ENCODE measurements around the gene RBMX2.
"Not testable (repeated sequence)": the region's sequence is repeated elsewhere in the genome, so short reads cannot be mapped to it uniquely, and the experiment has no call there.

RBMX2 gene, protein sequence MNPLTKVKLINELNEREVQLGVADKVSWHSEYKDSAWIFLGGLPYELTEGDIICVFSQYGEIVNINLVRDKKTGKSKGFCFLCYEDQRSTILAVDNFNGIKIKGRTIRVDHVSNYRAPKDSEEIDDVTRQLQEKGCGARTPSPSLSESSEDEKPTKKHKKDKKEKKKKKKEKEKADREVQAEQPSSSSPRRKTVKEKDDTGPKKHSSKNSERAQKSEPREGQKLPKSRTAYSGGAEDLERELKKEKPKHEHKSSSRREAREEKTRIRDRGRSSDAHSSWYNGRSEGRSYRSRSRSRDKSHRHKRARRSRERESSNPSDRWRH

DNA sequence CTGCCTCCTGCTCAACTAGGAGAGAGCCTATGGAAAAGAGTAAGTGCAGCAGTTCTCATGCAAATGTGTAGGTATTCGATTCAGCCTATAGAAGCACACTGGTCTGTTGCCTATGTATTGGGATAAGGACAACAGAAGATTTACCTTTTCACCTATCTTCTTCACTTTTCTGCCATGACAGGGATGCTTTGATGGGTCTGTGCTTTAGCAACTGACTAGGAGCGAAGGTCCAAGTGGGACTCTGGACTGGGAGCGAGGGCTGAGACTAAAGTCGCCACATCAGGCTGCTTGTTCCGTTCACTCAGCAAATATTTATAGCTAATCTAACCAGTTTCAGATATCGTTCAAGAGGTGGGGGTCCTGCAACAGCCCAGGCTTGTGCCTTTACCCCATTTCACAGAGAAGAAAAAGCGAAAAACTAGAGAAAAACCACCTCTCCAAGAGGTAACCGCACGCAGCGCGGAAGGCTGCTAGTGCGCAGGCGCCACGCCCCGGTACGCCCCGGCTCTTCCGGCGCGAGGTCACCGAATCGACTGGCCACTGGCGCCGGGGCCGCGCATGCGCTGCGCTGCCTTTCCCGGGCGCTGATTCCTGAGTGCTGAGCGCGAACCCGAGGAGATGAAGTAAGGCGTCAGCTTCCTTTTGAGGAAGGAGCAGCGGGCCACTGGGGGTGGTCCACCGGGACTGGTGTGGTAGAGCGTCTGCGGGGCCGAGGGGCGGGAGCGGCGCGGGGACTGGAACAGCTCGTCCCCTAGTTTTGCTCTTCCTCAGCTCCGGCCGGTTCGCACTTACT, at the start of gene RBMX2:
Gene RBMX2, plus strand, starts transcription at position 573 of the 793 bp plus-strand sequence. Its CDS starts 46 bp downstream, at position 619.
- no peak for FAIRE-seq

GRCh38 chrX:130352050-130352449, 49.7 kb upstream of the RBMX2 start:
- not testable (repeated sequence) for FAIRE-seq; DNase-seq (ENCODE audit: insufficient read length, low spot score)

More for the DNA sequence above, at the start of gene RBMX2:
- DNase-seq (ENCODE audit: insufficient read length, low spot score) = peak; percentile 77

- no peak for FAIRE-seq
Observed at GRCh38 chrX:130376077-130376476, 25.7 kb upstream of the RBMX2 start.

GRCh38 chrX:130378024-130378669, 23.6 kb upstream of the RBMX2 start:
- DNase-seq (ENCODE audit: insufficient read length, low spot score) = no peak
- FAIRE-seq = no peak

More at GRCh38 chrX:130376077-130376476, 25.7 kb upstream of the RBMX2 start:
- DNase-seq (ENCODE audit: insufficient read length, low spot score) = no peak

- no peak for FAIRE-seq
- no peak for DNase-seq (ENCODE audit: insufficient read length, low spot score)
Observed at GRCh38 chrX:130385520-130385919, 16.3 kb upstream of the RBMX2 start, which contains the start of gene GPR119. Gene GPR119 (minus strand): TSS chrX:130385674. CDS start chrX:130385447, 227 bp downstream.

DNA sequence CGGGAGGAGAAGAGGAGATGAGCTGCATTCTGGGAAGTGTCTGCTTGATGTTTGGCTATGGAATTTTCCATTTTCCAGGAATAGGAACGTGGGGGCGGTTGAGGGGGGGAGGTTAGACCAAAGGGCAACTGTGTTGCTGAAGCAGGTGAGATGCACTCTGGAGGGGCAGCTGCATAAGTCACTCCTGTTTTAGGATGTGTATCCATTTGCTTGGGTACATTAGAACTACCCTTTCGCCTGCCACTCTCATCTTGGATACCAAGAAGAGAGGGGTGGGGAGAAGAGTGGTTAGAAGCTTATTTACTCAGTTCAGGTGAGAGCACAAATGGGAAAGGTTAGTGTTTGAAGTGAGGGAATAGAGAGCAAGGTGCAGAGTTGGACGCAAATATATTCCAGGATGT, 15.4 kb upstream of the RBMX2 start:
- no peak for FAIRE-seq
- no peak for DNase-seq (ENCODE audit: insufficient read length, low spot score)

- DNase-seq (ENCODE audit: insufficient read length, low spot score) (peak; percentile 14), FAIRE-seq (no peak)
Observed at GRCh38 chrX:130393451-130394074, 8.2 kb upstream of the RBMX2 start.

- FAIRE-seq (no peak), DNase-seq (ENCODE audit: insufficient read length, low spot score) (no peak)
Observed at GRCh38 chrX:130395341-130395740, 6.4 kb upstream of the RBMX2 start.

DNA sequence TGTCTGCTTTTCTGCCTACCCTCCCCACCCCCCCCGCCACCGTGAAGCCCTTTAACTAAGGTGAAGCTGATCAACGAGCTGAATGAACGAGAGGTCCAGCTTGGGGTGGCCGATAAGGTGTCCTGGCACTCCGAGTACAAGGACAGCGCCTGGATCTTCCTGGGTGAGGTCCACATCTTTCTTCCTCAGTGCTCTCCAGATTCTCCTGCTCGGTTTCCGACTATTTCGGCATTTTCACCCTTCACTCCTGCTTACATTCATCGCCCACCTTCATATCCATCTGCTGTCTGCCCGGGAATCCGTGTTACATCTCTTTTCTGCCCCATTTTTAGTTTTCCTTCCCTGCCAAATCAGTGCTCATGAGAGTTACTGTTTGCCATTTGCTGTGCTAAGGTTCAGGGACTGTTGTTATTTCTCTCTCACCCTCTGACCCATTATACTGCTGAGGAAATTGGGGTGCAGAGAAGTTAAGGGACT, 459 bp downstream of the RBMX2 start:
- DNase-seq (ENCODE audit: insufficient read length, low spot score) = no peak
- FAIRE-seq = no peak

- FAIRE-seq (no peak), DNase-seq (ENCODE audit: insufficient read length, low spot score) (no peak)
Observed at GRCh38 chrX:130413415-130413814, 11.6 kb downstream of the RBMX2 start.

- DNase-seq (ENCODE audit: insufficient read length, low spot score) (no peak), FAIRE-seq (no peak)
Observed at GRCh38 chrX:130414800-130415199, 13.0 kb downstream of the RBMX2 start.

DNA sequence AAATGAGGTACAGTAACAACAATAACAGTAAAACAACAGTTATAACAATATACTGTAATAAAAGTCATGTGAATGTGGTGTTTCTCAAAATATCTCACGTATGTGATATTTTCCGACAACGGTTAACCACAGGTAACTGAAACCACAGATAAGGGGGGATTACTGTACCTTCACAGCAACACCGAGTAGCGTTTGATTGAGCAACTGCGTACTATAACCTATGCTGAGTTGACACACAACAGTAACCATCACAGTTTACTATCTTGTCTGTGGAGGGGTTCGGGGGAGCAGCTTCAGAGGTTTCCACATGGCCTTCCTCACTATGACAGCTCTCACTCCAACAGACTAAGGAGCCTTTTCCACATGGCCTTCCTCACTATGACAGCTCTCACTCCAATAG, 13.4 kb downstream of the RBMX2 start:
- no peak for DNase-seq (ENCODE audit: insufficient read length, low spot score)
- FAIRE-seq = no peak

DNA sequence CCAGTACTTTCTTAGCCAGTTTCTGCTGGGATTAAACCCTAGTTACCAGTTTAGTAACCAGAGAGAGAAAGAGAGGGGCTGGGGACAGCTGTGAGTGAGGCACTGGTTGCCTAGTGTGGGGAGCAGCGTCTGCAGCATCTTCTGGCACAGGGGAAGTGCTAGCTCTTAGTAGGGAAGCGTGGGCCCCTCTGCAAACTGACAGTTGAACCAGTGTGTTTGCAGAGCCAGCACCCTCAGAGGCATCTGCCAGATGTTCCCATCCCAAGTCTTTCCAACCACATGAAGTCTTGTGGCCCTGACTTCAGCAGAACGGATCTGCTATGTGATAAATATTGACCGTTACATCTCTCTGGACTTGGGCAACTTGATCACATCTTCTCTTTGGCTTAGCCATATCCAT, 15.0 kb downstream of the RBMX2 start:
- FAIRE-seq (no peak), DNase-seq (ENCODE audit: insufficient read length, low spot score) (no peak)

- DNase-seq (ENCODE audit: insufficient read length, low spot score) = no peak
- no peak for FAIRE-seq
Observed at GRCh38 chrX:130418066-130418465, 16.3 kb downstream of the RBMX2 start.

DNA sequence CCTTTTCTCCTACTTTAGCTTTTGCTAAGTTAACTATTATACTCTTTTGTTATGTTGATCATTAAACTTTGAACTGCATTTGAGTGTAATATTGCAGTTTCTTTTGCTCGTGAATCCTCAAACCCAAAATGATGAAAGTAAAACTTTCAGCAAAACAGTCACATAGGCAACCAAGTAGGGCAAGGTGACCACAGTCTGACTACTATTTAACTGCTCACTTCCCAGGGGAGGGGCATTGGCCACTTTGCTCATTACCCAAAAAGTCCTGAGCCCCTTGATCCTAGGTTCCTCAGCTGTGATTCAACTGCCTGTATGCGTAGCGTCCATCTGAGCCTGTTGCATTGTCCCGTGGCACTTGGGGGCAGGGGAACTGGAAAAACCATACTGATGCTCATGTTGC, 17.0 kb downstream of the RBMX2 start:
- no peak for FAIRE-seq

DNA sequence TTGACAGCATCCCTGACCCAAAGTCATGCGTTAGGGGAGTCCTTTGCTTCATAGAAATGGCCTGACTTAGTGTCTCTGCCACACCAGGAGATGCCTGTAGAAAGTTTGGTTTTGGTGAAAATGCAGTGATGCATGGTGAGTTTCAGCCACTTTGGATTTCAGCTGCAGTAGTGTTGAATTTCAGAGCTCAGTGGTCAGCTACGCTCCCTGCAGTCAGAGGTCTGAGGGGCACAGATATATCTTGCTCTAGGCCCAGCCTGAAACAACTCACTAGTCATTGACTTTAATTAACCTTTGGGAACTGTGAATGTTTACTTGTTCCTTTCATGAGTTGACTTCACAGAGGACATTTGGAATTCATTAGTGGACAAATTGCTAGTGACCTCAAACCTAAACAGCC, 17.5 kb downstream of the RBMX2 start:
- no peak for FAIRE-seq
- no peak for DNase-seq (ENCODE audit: insufficient read length, low spot score)

More for the DNA sequence above, 17.0 kb downstream of the RBMX2 start:
- no peak for DNase-seq (ENCODE audit: insufficient read length, low spot score)

GRCh38 chrX:130426531-130426930, 24.7 kb downstream of the RBMX2 start:
- DNase-seq (ENCODE audit: insufficient read length, low spot score) = no peak
- no peak for FAIRE-seq

GRCh38 chrX:130429236-130429635, 27.4 kb downstream of the RBMX2 start:
- not testable (repeated sequence) for FAIRE-seq; DNase-seq (ENCODE audit: insufficient read length, low spot score)

- FAIRE-seq (no peak), DNase-seq (ENCODE audit: insufficient read length, low spot score) (no peak)
Observed at GRCh38 chrX:130435937-130436336, 34.1 kb downstream of the RBMX2 start.

DNA sequence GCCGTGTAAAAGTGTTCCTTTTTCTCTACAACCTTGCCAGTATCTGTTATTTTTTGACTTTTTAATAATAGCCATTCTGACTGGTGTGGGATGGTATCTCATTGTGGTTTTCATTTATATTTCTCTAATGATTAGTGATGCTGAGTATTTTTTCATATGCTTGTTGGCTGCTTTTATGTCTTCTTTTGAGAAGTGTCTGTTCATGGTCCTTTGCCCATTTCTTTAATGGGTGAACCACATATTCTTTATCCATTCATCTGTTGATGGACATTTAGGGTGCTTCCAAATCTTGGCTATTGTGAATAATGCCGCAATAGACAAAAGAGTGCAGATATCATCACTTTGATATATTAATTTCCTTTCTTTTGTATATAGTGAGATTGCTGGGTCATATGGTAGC, 36.2 kb downstream of the RBMX2 start:
- not testable (repeated sequence) for DNase-seq (ENCODE audit: insufficient read length, low spot score); FAIRE-seq

GRCh38 chrX:130443875-130444274, 42.1 kb downstream of the RBMX2 start:
- FAIRE-seq (no peak), DNase-seq (ENCODE audit: insufficient read length, low spot score) (no peak)

Data from HTR-8/SVneo (cell line).